Esophagus muscularis mucosa (tissue), 4 donors: ENCODE measurements around the gene LRRC10.

Experiments used
- EP300 ChIP-seq: sonication (generic); formaldehyde crosslinking; IDR thresholded peaks from one replicate; pipeline ENCODE4 v1.6.1; 2017; ENCODE audit warnings: antibody characterized with exemption
- POLR2A ChIP-seq: fragments of 450-650 bp; IDR thresholded peaks from one replicate; pipeline ENCODE4 v1.6.1; 2017; ENCODE audit warnings: antibody characterized with exemption, moderate library complexity, mild to moderate bottlenecking, low read depth
- POLR2AphosphoS5 ChIP-seq, 2 donors: sonication (generic); formaldehyde crosslinking; IDR thresholded peaks; one replicate each; pipeline ENCODE4 v1.6.1; 2017; ENCODE audit warnings: antibody characterized with exemption in 2 of 2
- TF ChIP-seq, protein P1 (sequence below), 3 experiments: fragments of 200-600 bp in 2 of 3; fragments of 450-650 bp in 1 of 3; sonication (generic) in 2 of 3; IDR thresholded peaks; one replicate each; pipeline ENCODE4 v1.5.1; 2017 to 2019; ENCODE audit warnings: antibody characterized with exemption in 3 of 3, mild to moderate bottlenecking in 2 of 3, moderate library complexity in 1 of 3

GRCh38 chr12:69653703-69654102, 43.0 kb upstream of the LRRC10 start:
- TF ChIP-seq, protein P1, sequence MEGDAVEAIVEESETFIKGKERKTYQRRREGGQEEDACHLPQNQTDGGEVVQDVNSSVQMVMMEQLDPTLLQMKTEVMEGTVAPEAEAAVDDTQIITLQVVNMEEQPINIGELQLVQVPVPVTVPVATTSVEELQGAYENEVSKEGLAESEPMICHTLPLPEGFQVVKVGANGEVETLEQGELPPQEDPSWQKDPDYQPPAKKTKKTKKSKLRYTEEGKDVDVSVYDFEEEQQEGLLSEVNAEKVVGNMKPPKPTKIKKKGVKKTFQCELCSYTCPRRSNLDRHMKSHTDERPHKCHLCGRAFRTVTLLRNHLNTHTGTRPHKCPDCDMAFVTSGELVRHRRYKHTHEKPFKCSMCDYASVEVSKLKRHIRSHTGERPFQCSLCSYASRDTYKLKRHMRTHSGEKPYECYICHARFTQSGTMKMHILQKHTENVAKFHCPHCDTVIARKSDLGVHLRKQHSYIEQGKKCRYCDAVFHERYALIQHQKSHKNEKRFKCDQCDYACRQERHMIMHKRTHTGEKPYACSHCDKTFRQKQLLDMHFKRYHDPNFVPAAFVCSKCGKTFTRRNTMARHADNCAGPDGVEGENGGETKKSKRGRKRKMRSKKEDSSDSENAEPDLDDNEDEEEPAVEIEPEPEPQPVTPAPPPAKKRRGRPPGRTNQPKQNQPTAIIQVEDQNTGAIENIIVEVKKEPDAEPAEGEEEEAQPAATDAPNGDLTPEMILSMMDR (IDR thresholded peaks at IDR 0.05) = no peak
- no peak for TF ChIP-seq POLR2A
- TF ChIP-seq POLR2AphosphoS5 (IDR thresholded peaks at IDR 0.05) = no peak
- TF ChIP-seq EP300 = no peak
